NCI-H146 treated with DMSO at 0.1 percent for 48 hours (cell line): ENCODE results near the gene MARK1.

Experiments used
- DNase-seq: peaks from one replicate; lab custom pipeline; 2025; ENCODE audit not compliant: unreplicated experiment; lab: John Stamatoyannopoulos, UW

The MARK1 gene

GRCh38 chr1:220528679-220529501, 954 bp downstream of the MARK1 start:
- no peak for DNase-seq

GRCh38 chr1:220529521-220530020, 1.6 kb downstream of the MARK1 start:
- no peak for DNase-seq

- DNase-seq = no peak
Measured at GRCh38 chr1:220533504-220534109, 5.7 kb downstream of the MARK1 start.

- DNase-seq = no peak
Measured at GRCh38 chr1:220544901-220545303, 17.0 kb downstream of the MARK1 start.

- no peak for DNase-seq
Measured at GRCh38 chr1:220550811-220551399, 23.0 kb downstream of the MARK1 start.

GRCh38 chr1:220551718-220552117, 23.8 kb downstream of the MARK1 start:
- no peak for DNase-seq

GRCh38 chr1:220552672-220553260, 24.8 kb downstream of the MARK1 start:
- DNase-seq = no peak

GRCh38 chr1:220556641-220557040, 28.7 kb downstream of the MARK1 start:
- no peak for DNase-seq

GRCh38 chr1:220563564-220563963, 35.6 kb downstream of the MARK1 start:
- no peak for DNase-seq

- no peak for DNase-seq
Measured at GRCh38 chr1:220564216-220564615, 36.3 kb downstream of the MARK1 start.

- no peak for DNase-seq
Measured at GRCh38 chr1:220565670-220566069, 37.7 kb downstream of the MARK1 start.

- DNase-seq = no peak
Measured at GRCh38 chr1:220566869-220567268, 38.9 kb downstream of the MARK1 start.

GRCh38 chr1:220572416-220572815, 44.5 kb downstream of the MARK1 start:
- DNase-seq = no peak

GRCh38 chr1:220573836-220574235, 45.9 kb downstream of the MARK1 start:
- DNase-seq = no peak

GRCh38 chr1:220575718-220576497, 48.0 kb downstream of the MARK1 start:
- DNase-seq = no peak

GRCh38 chr1:220577926-220578325, 50.0 kb downstream of the MARK1 start:
- DNase-seq = no peak

GRCh38 chr1:220579317-220579716, 51.4 kb downstream of the MARK1 start:
- DNase-seq = no peak

- no peak for DNase-seq
Measured at GRCh38 chr1:220592714-220593113, 64.8 kb downstream of the MARK1 start.

- DNase-seq = no peak
Measured at GRCh38 chr1:220594356-220594755, 66.4 kb downstream of the MARK1 start.

- DNase-seq = no peak
Measured at GRCh38 chr1:220595179-220595578, 67.2 kb downstream of the MARK1 start.

GRCh38 chr1:220604926-220605325, 77.0 kb downstream of the MARK1 start:
- DNase-seq = no peak
